GM18511 (cell line): ENCODE measurements around the gene RHPN2.
"Not testable (repeated sequence)": the region's sequence is repeated elsewhere in the genome, so short reads cannot be mapped to it uniquely, and the experiment has no call there.

Experiments
- ATAC-seq: cut with Tn5 transposase; IDR thresholded peaks from one replicate; pipeline ENCODE4 v1.9.1; 2021; ENCODE audit warnings: mild to moderate bottlenecking, moderate library complexity; ENCODE audit not compliant: unreplicated experiment

Gene RHPN2

DNA sequence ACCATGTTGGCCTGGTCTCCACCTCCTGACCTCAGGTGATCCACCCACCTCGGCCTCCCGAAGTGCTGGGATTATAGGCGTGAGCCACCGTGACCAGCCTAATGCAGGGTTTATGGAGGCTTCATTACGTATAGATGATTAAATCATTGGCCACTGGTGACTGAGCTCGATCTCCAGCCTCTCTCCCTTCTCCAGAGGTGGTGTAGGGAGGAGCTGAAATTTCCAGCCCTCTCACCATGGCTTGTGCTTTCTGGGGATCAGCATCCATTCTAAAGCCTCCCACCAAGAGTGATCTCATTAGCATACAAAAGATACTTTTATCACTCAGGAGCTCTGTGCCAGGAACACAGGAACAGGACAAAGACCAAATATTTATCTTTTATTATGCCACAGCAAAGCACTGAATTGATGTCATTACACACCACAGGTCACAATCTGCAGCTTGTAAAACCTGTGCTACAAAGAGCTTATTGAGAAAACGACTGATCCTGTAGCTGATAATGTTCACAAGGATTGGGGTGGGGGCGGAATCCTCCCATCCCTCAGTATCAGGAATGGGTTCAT lies 32.4 kb downstream of the RHPN2 start:
- no peak for ATAC-seq

DNA sequence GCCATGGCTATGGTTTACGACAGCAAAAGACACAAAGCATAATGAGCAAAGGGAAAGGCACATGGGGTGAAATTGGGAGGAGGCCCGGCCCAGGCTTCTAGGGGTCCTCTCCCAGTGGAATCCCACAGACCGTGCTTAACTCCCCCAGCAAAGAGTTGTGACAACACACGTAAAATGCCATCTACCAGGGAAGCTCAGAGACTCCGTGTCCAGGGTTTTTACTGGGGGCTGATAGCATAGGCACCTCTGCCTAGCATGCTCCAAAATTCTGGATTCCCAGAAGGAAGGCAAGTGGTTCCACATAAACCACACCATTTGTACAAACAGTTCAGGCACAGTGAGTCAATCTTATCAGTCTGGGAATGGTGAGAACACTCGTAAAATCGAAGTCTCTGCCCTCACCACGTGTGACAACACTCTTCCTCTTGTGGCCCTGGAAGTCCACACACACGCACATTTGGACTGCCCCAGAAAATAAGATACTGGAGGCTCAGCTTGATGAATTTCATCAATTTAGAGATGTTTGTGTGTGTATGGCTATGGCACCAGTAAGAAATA lies 34.9 kb downstream of the RHPN2 start:
- no peak for ATAC-seq

GRCh38 chr19:33026602-33027001 lies 38.1 kb downstream of the RHPN2 start:
- ATAC-seq, result not testable (repeated sequence)

GRCh38 chr19:33025468-33026238 lies 39.0 kb downstream of the RHPN2 start:
- not testable (repeated sequence) for ATAC-seq

DNA sequence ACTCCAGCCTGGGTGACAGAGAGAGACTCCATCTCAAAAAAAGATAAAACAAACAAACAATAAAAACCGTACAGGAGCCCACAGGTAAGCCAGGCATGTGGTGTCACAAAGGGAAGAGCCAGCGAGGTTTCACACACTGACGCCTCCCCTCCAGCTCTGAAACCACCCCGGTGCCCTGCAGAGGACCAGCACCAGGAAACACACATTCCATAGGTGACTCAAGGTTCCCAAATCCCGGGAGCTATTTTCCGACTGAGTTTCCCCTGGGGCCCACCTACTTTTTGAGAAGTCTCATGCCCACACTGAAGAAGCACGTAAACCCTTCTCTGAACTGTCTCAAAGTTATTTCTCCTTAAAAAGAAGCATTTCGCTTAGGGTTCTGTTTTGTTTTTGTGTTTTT lies 40.3 kb downstream of the RHPN2 start:
- ATAC-seq, result no peak

DNA sequence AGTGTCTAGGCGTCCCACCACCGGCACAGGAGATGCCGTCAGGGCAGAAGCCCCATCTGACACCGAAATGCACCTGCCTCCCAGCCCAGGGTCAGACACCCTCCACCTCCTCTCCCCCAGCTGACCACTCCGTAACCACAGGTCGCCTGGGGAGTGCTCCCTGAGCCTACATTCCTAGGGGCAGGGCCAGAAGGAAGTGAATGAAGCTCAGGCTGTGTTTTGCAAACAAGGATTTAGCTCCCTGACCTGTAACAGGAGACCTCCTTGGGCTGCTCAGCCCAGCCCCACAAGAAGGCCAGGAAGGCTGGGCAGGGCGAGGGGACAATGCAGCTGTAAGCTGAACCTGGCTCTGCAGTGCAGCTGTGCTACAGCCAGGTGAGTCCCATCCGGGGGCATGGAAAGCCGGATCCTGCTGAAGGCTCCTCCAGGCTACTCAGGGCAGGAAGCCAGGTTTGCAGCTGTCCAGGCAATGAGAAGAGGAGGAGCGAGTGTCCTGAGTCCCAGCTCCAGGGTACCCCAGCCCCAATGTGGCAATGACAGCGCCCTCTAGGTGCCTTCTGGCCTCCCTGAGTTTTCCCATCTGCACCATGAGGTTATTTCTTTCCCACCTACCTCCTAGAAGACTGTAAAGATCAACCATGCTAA lies 42.1 kb downstream of the RHPN2 start:
- no peak for ATAC-seq

DNA sequence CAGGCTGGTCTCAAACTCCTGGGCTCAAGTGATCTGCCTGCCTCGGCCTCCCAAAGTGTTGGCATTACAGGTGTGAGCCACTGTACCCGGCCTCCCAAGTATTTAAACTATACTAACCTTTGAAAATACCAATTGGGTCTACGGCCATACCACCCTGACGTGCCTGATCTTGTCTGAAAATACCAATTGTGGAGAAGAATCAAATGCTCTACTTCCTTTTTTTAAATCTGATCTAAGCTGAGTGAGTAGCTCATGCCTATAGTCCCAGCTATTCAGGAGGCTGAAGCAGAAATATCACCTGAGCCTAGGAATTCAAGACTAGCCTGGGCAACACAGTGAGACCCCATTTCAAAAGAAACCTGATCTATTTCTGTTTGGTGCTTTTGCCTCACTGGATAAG lies 53.8 kb downstream of the RHPN2 start:
- ATAC-seq, result not testable (repeated sequence)

GRCh38 chr19:33008738-33009137 lies 56.0 kb downstream of the RHPN2 start:
- ATAC-seq, result no peak

DNA sequence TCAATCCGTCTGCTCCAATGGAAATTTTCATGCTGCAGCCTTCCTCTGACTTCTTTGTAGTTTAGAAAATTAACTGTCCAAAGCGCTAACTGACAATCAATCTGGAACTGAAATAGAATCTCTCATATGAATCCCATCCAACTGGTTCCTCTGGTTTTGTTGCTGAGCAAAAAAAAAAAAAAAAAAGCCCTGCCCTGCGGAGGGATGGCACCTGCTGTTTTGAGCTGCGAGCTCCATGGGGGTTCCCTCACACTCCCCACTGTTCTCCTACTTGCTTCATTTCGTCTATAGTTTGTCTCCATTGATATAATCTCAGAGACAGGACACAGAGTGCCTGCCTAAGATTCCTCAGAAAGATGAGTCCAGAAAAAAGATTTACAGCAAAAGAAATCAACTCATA lies 59.2 kb downstream of the RHPN2 start:
- no peak for ATAC-seq

- ATAC-seq, result not testable (repeated sequence)
Observed at GRCh38 chr19:33003424-33004024, 61.2 kb downstream of the RHPN2 start.

DNA sequence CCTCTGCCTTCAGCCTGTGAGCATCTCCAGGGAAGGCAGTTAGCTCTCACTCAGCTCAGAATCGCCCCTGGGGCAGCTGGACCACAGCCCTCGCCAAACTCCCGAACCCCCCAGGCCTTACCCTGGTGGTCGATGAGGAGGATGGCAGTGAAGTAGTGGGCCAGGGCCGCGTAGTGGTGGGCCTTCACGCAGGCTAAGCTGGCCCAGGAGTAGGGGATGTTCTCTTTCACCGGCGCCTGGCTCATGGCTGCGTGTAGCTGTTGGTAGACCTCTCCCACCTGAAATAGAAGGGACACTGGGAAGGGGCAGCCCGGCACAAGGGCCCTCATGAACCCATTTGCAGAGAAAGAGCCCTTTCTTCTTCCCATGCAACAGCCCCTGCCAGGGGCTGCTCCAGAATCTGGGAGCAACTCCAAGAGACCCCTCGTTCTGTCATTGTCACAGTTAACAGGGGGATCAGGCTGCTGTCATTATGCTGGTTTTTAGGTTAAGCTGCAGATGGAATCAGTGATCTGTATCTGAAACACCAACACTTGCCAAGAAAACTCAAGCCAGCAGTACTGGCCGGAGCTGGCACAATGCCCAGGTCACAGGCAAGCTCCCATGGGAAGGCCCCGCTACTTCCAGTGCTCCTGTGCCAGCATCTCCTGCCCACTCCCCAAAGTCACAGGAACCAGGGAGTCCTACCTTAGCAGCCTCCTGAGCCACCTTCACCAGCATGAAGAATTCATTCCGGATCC lies 62.4 kb downstream of the RHPN2 start:
- not testable (repeated sequence) for ATAC-seq

GRCh38 chr19:33000910-33001309 lies 63.8 kb downstream of the RHPN2 start:
- ATAC-seq, result no peak

DNA sequence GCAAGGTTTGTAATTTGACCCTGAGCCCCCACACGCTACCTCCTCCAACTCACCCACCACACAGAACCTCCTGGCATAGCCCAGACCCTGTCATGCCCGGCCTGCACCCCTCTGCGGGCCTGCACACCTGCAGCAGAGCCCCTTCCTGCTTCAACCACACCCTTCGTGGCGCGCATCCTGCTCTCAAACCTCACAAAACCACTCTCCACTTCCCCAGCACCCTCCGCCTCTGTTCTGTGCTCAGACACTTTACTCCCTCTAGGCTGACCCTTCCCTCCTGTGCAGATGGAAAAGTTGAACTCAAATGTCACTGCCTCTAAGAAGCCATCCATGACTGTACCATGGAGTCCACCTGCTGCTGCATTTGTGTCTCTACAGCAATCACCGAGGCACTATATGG lies 64.2 kb downstream of the RHPN2 start:
- ATAC-seq, result no peak

DNA sequence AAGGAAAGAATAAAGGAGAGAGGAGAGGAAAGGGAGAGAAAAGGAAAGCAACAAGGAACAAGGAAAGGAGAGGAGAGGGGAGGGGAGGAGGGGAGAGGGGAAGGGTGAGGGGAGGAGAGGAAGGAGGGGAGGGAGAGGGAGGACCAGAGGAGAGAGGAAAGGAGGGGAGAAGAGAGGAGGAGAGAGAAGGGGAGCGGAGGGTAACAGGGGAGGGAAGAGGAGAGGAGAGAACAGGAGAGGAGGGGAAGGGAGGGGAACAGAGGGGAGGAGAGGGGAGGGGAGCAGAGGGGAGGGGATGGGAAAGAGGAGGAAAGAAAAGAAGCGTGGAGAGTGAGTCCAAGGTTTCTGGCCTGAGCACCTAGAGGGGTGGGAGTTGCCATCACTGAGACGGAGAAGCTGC lies 66.0 kb downstream of the RHPN2 start:
- ATAC-seq, result no peak

DNA sequence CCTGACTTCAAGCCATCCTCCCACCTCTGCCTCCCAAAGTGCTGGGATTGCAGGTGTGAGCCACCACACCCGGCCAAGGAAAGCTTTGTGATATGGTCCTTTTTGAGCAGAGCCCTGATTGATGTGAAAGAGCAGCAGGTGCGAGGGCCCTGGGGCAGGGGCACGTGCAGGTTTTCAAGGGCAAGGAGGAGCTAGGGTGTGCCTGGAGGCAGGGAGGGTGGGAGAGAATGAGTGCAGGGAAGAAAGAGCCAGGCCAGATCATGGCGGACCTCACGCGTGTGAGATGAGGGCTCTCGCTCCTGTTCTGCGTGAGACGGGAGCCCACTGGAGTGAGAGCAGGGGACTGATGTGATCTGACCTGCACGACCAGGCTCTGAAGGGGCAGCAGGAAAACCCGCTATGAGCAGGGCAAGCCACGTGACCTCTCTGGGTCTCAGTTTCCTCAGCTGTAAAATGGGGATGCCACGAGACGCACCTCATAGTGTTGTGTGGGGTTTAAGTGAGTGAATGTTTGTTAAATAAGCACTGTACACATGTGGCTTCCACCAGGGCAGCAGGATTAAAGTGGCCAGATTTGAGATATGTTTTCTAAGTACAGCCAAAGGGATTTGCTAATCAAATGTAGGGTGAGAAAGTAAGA lies 66.9 kb downstream of the RHPN2 start:
- no peak for ATAC-seq

- ATAC-seq, result not testable (repeated sequence)
Observed at GRCh38 chr19:32997061-32997464, 67.6 kb downstream of the RHPN2 start.

- not testable (repeated sequence) for ATAC-seq
Observed at GRCh38 chr19:32995966-32996365, 68.7 kb downstream of the RHPN2 start.

DNA sequence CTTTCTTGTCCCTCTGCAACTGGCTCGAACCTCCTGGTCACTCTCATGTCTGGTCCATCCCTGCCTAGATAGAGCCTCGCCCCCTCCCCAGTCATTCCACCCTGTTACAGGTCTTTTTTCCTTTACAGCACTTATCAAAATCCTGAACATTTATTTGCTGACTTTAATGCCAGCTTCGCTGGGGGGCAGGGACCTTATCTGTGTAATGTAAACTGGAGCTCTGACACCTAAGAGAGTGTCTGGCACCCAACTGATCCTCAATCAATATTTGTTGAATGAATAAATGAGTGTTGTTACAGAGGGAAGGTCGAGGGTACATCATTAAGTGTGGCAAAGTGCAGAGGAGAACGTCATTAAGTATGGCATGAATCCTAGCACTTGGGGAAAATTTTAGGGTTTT lies 76.0 kb downstream of the RHPN2 start:
- ATAC-seq, result no peak

DNA sequence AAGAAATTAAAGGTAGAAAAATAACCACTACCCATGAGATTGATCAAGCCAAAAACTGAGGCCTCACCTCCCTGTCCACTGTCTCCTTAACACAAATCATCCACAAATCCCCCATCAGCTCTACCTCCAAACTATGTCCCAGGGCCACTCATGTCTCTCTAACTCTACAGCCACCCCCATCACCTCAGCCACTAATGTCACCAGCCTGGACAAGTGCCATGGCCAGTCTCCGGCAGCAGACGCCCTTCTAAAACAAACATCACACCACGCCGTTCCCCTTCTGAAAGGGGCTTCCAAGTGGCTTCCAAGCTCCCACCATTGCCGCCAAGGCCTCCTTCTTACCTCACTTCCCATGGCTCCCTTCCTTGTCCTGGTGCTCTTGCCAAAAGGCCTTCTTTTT lies 76.4 kb downstream of the RHPN2 start:
- not testable (repeated sequence) for ATAC-seq

- ATAC-seq, result not testable (repeated sequence)
Observed at GRCh38 chr19:32982488-32982887, 82.2 kb downstream of the RHPN2 start.
